Activated CD8-positive, alpha-beta memory T cell treated with anti-CD3 and anti-CD28 coated beads, Interleukin-2, amount 10 ng/mL, durations not matched to agents 7 days and 5 days (primary cell): ENCODE results near the gene RPGRIP1. TPM values are rescaled to one million over a fixed set of nuclear protein-coding genes. Genes with fewer than 3 reads are reported as not detected.

Experiments
- ATAC-seq: fragments of 150-1000 bp; cut with Tn5 transposase; one replicate; pipeline ENCODE4 v1.10.0; 2021; ENCODE audit warnings: moderate library complexity
- CTCF ChIA-PET: fragments of 350-600 bp; sonication (Branson Sonifier 250); formaldehyde crosslinking; loops from one replicate; lab custom pipeline; 2021; ENCODE audit warnings: antibody characterized with exemption; lab: Charles Lee
- DNase-seq: peaks from one replicate; pipeline ENCODE4 v3.0.0-alpha.2; 2020
- H3K27ac Mint-ChIP-seq: one replicate; pipeline ENCODE4 v1.8.0; 2021; ENCODE audit warnings: mild to moderate bottlenecking, mixed read lengths
- H3K27me3 Mint-ChIP-seq: one replicate; pipeline ENCODE4 v1.8.0; 2021; ENCODE audit warnings: mixed read lengths
- H3K36me3 Mint-ChIP-seq: one replicate; pipeline ENCODE4 v1.8.0; 2021; ENCODE audit warnings: mild to moderate bottlenecking, mixed read lengths
- H3K4me1 Mint-ChIP-seq: one replicate; pipeline ENCODE4 v1.8.0; 2021; ENCODE audit warnings: mixed read lengths
- H3K4me3 Mint-ChIP-seq: one replicate; pipeline ENCODE4 v1.8.0; 2021; ENCODE audit warnings: mild to moderate bottlenecking, moderate library complexity, mixed read lengths
- H3K9me3 Mint-ChIP-seq: one replicate; pipeline ENCODE4 v1.8.0; 2022; ENCODE audit warnings: low read depth, mixed read lengths
- total RNA-seq, 2 experiments: library from RNA; stranded (reverse); gene quantifications; one replicate each; pipeline ENCODE4 v1.2.3, GENCODE V29; 2021

Gene RPGRIP1
- total RNA-seq, 2 experiments from 2014 or later, result not detected

- no peaks in the 10 kb centered on the region for H3K9me3 Mint-ChIP-seq
- no peak for DNase-seq
- no peak overlapping the region for H3K4me3 Mint-ChIP-seq
- H3K27ac Mint-ChIP-seq, result no peak overlapping the region
- peaks cover 28% of the 10 kb centered on the region for H3K27me3 Mint-ChIP-seq
- no peak for ATAC-seq
- H3K4me1 Mint-ChIP-seq, result peaks cover 3% of the 10 kb centered on the region
- CTCF ChIA-PET, result no interaction called here
- no peaks in the 10 kb centered on the region for H3K36me3 Mint-ChIP-seq
Measured at GRCh38 chr14:21320913-21321312, 41.0 kb downstream of the RPGRIP1 start.

GRCh38 chr14:21322716-21323115 is 42.8 kb downstream of the RPGRIP1 start:
- Mint-ChIP-seq H3K4me3 (no peak overlapping the region), H3K4me1 (peaks cover 3% of the 10 kb centered on the region), H3K36me3 (no peaks in the 10 kb centered on the region), H3K9me3 (no peaks in the 10 kb centered on the region), H3K27ac (no peak overlapping the region), H3K27me3 (peaks cover 26% of the 10 kb centered on the region)
- no peak for DNase-seq
- no peak for ATAC-seq
- CTCF ChIA-PET, result interaction anchor here (0.8 kb wide), 1 partner anchor 9 kb away, joined by 3 read pairs; no protein-coding TSS in a partner anchor

GRCh38 chr14:21326972-21327371 is 47.1 kb downstream of the RPGRIP1 start:
- no peak for ATAC-seq
- Mint-ChIP-seq H3K4me3 (no peak overlapping the region), H3K36me3 (no peaks in the 10 kb centered on the region), H3K9me3 (no peaks in the 10 kb centered on the region), H3K27me3 (peaks cover 17% of the 10 kb centered on the region), H3K27ac (no peak overlapping the region), H3K4me1 (no peaks in the 10 kb centered on the region)
- CTCF ChIA-PET, result no interaction called here
- no peak for DNase-seq

Other genes starting within 250 kb of the RPGRIP1 start
- not detected for gene TPPP2, start 249.9 kb upstream of the RPGRIP1 start, total RNA-seq
- gene RNASE13, start 245.3 kb upstream of the RPGRIP1 start, total RNA-seq, result not detected
- not detected for gene RNASE7, start 237.7 kb upstream of the RPGRIP1 start, total RNA-seq
- not detected for gene RNASE8, start 222.3 kb upstream of the RPGRIP1 start, total RNA-seq
- gene ARHGEF40, start 209.8 kb upstream of the RPGRIP1 start, total RNA-seq, result under 1 TPM in 1 of 2 experiments, not detected in 1; 0.09 TPM
- gene ZNF219, start 181.4 kb upstream of the RPGRIP1 start, total RNA-seq, result 1 to 10 TPM; 5.8 to 5.9 TPM
- not detected for gene TMEM253, start 179.0 kb upstream of the RPGRIP1 start, total RNA-seq
- not detected for gene OR5AU1, start 124.0 kb upstream of the RPGRIP1 start, total RNA-seq
- gene HNRNPC, start 10.6 kb upstream of the RPGRIP1 start, total RNA-seq, result 100 to 1,000 TPM; 718 to 921 TPM
- gene SUPT16H, start 103.9 kb downstream of the RPGRIP1 start, total RNA-seq, result 100 to 1,000 TPM; 130 to 151 TPM
- gene CHD8, start 176.0 kb downstream of the RPGRIP1 start, total RNA-seq, result 100 to 1,000 TPM; 130 to 138 TPM
- 10 to 100 TPM; 26.1 to 28.2 TPM for gene RAB2B, start 196.9 kb downstream of the RPGRIP1 start, total RNA-seq
- 10 to 100 TPM; 72.7 to 87.1 TPM for gene TOX4, start 197.1 kb downstream of the RPGRIP1 start, total RNA-seq
- 10 to 100 TPM; 93.5 to 94.1 TPM for gene METTL3, start 231.3 kb downstream of the RPGRIP1 start, total RNA-seq
- 1 to 10 TPM; 1.3 to 1.5 TPM for gene SALL2, start 246.3 kb downstream of the RPGRIP1 start, total RNA-seq